ENCODE data around the gene SLC15A4. TPM values are rescaled to one million over a fixed set of nuclear protein-coding genes. Genes with fewer than 3 reads are reported as not detected.
"Not testable (repeated sequence)": the region's sequence is repeated elsewhere in the genome, so short reads cannot be mapped to it uniquely, and the experiment has no call there.

The SLC15A4 gene
- total RNA-seq, 1 experiment from 2014 or later, result 19.6 TPM

DNA sequence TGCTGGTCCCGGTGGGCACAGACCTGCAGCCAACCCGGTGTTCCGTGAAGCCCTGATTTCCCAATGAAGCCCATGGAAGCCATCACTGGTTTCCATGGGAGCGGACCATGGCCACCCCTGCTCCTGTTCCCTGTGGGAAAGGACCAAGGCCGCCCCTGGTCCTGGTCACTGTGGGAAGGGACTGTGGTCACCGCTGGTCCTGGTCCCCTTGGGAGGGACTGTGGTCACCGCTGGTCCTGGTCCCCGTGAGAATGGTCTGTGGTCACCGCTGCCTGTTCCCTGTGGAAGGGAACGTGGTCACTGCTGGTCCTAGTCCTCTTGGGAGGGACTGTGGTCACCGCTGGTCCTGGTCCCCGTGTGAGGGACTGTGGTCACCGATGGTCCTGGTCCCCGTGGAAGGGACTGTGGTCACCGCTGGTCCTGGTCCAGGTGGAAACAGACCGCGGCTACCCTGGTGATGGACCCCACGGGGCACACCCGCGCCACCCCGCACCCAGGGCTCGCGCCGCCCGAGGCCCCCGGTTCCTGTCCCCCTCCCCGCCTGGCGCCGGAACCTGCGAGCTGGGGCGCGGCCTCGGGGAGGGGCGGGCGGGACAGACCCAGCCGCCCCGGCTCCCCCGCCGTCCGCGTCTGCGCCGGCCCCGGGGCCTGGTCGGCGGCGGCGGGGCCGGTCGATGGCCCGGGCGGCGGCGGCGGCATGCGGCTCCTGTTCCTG is 29.3 kb upstream of the SLC15A4 start, which contains the start of gene GLT1D1:
Gene GLT1D1 (plus strand): TSS at position 594 of the 715 bp plus-strand sequence. CDS start 104 bp downstream, at position 698.
- intact Hi-C loops (cut with micrococcal nuclease; ENCODE audit: unreplicated experiment), result no loop called here
- Histone ChIP-seq H3K4me1 (no peaks in the 10 kb centered on the region), H3K9me3 (no peaks in the 10 kb centered on the region), H3K36me3 (ENCODE audit: control insufficient read depth, insufficient read depth, low read length) (no peaks in the 10 kb centered on the region), H3K27me3 (replicated peaks; ENCODE audit: control insufficient read depth, insufficient read depth, low read length) (no peaks in the 10 kb centered on the region), H3K4me3 (ENCODE audit: low read depth, low read length) (no peak within 1 kb of the TSS)
- Mint-ChIP-seq H3K27ac (ENCODE audit: unreplicated experiment) (no peak within 1 kb of the TSS), H3K4me1 (ENCODE audit: low read depth, unreplicated experiment) (no peaks in the 10 kb centered on the region), H3K27me3 (ENCODE audit: insufficient read depth, unreplicated experiment) (no peaks in the 10 kb centered on the region), H3K4me3 (ENCODE audit: unreplicated experiment) (no peak within 1 kb of the TSS), H3K9me3 (ENCODE audit: unreplicated experiment) (no peaks in the 10 kb centered on the region), H3K36me3 (ENCODE audit: insufficient read depth, unreplicated experiment) (no peaks in the 10 kb centered on the region)
- BruUV-seq (replicated peaks), result no TSS peak
- TF ChIP-seq, protein P1, sequence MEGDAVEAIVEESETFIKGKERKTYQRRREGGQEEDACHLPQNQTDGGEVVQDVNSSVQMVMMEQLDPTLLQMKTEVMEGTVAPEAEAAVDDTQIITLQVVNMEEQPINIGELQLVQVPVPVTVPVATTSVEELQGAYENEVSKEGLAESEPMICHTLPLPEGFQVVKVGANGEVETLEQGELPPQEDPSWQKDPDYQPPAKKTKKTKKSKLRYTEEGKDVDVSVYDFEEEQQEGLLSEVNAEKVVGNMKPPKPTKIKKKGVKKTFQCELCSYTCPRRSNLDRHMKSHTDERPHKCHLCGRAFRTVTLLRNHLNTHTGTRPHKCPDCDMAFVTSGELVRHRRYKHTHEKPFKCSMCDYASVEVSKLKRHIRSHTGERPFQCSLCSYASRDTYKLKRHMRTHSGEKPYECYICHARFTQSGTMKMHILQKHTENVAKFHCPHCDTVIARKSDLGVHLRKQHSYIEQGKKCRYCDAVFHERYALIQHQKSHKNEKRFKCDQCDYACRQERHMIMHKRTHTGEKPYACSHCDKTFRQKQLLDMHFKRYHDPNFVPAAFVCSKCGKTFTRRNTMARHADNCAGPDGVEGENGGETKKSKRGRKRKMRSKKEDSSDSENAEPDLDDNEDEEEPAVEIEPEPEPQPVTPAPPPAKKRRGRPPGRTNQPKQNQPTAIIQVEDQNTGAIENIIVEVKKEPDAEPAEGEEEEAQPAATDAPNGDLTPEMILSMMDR (IDR thresholded peaks at IDR 0.05; ENCODE audit: insufficient read depth in 1 of 2, low read depth in 1 of 2, low read length in 1 of 2, severe bottlenecking in 1 of 2, unreplicated experiment in 1 of 2), result no peak
- DNase-seq, result no peak
- ChIA-PET POLR2A (no interaction called here), CTCF (no interaction called here)

DNA sequence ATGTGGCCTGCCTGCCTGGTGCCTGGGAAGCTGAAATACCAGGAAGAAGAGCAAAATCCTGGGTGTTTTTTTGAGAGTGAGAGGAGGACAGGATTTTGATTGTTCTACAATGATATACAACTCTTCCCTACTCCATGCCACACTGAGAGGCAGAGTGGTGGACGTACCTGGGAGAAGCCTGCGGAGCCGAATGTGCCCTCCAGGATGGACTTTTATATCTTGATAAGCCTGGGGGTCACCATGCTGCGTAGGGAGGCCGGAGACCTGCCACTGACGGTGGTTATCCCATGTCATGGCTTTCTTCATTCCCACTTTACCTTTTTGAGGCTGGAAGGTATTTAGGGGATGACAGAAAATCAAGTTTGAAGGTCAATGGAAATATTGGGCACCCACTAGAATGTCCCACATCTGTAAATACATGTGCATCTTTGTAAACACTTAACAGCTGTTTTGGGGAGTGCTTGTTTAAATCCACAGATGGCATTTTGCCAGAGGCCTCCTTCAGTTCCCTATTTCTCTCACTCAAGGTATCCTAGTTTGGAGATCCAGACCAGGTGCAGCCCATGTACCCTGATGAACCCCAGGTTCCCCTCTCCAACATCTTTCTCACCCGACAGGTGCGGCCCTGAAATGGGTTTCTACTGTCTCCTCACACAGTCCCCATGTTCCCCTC is 28.4 kb upstream of the SLC15A4 start:
- TF ChIP-seq, protein P1 (IDR thresholded peaks at IDR 0.05; ENCODE audit: insufficient read depth in 1 of 2, low read depth in 1 of 2, low read length in 1 of 2, severe bottlenecking in 1 of 2, unreplicated experiment in 1 of 2), result no peak
- intact Hi-C loops (cut with micrococcal nuclease; ENCODE audit: unreplicated experiment), result no loop called here
- Mint-ChIP-seq H3K27me3 (ENCODE audit: insufficient read depth, unreplicated experiment) (no peaks in the 10 kb centered on the region), H3K36me3 (ENCODE audit: insufficient read depth, unreplicated experiment) (no peaks in the 10 kb centered on the region), H3K4me3 (ENCODE audit: unreplicated experiment) (no peak overlapping the region), H3K27ac (ENCODE audit: unreplicated experiment) (no peak overlapping the region), H3K9me3 (ENCODE audit: unreplicated experiment) (no peaks in the 10 kb centered on the region), H3K4me1 (ENCODE audit: low read depth, unreplicated experiment) (no peaks in the 10 kb centered on the region)
- CTCF ChIA-PET, result no interaction called here
- no peaks in the 10 kb centered on the region for H3K9me3 ChIP-seq
- no peaks in the 10 kb centered on the region for H3K4me1 ChIP-seq
- DNase-seq, result no peak
- BruUV-seq (replicated peaks), result no TSS peak
- H3K4me3 ChIP-seq (ENCODE audit: low read depth, low read length), result no peak overlapping the region
- no peaks in the 10 kb centered on the region for H3K27me3 ChIP-seq (replicated peaks; ENCODE audit: control insufficient read depth, insufficient read depth, low read length)
- no peaks in the 10 kb centered on the region for H3K36me3 ChIP-seq (ENCODE audit: control insufficient read depth, insufficient read depth, low read length)
- POLR2A ChIA-PET, result no interaction called here

DNA sequence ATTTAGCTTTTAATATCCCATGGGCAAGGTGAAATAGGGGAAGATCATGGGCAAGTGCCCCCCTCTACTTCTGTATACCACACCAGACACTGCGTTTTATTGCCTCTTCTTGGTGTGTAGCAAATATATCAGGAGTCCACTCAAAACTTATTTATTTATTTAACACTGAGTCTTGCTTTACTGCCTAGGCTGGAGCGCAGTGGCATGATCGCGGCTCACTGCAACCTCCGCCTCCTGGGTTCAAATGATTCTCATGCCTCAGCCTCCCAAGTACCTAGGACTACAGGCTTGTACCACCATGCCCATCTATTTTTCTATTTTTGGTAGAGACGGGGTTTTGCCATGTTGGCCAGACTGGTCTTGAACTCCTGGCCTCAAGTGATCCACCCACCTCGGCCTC is 27.7 kb upstream of the SLC15A4 start:
- H3K27me3 ChIP-seq (replicated peaks; ENCODE audit: control insufficient read depth, insufficient read depth, low read length); BruUV-seq (replicated peaks); CTCF ChIA-PET; intact Hi-C loops (cut with micrococcal nuclease; ENCODE audit: unreplicated experiment); DNase-seq; H3K4me1 Mint-ChIP-seq (ENCODE audit: low read depth, unreplicated experiment); H3K27me3 Mint-ChIP-seq (ENCODE audit: insufficient read depth, unreplicated experiment); H3K27ac Mint-ChIP-seq (ENCODE audit: unreplicated experiment); H3K4me1 ChIP-seq; H3K9me3 ChIP-seq; H3K4me3 Mint-ChIP-seq (ENCODE audit: unreplicated experiment); H3K9me3 Mint-ChIP-seq (ENCODE audit: unreplicated experiment); H3K36me3 ChIP-seq (ENCODE audit: control insufficient read depth, insufficient read depth, low read length); H3K36me3 Mint-ChIP-seq (ENCODE audit: insufficient read depth, unreplicated experiment); H3K4me3 ChIP-seq (ENCODE audit: low read depth, low read length); POLR2A ChIA-PET: not testable (repeated sequence)

All from Caco-2 (cell line).